GM23338 (cell line): ENCODE results near the gene TLCD5. TPM values are rescaled to one million over a fixed set of nuclear protein-coding genes. Genes with fewer than 3 reads are reported as not detected.

Source experiments
- ATAC-seq: fragments of 200-7000 bp; cut with Tn5 transposase; 3 replicates; pipeline ENCODE4 v1.9.1; 2020
- DNase-seq: peaks from one replicate; pipeline ENCODE4 v3.0.0-alpha.2; 2015; ENCODE audit warnings: low spot score
- H2AFZ ChIP-seq: fragments of 200-600 bp; sonication (generic); 2 replicates; pipeline ENCODE4 v1.8.0; 2016; ENCODE audit warnings: antibody characterized with exemption, mild to moderate bottlenecking, moderate library complexity
- H3F3A ChIP-seq: fragments of 200-600 bp; sonication (generic); replicated peaks from 2 replicates; pipeline ENCODE4 v1.8.0; 2017; ENCODE audit warnings: antibody characterized with exemption, mixed run types, low read depth
- H3K27ac ChIP-seq: fragments of 200-600 bp; sonication (generic); 2 replicates; pipeline ENCODE4 v1.6.1; 2016; ENCODE audit warnings: low read depth
- H3K27me3 ChIP-seq: fragments of 200-600 bp; sonication (generic); 2 replicates; pipeline ENCODE4 v1.8.0; 2016; ENCODE audit warnings: mild to moderate bottlenecking, mixed run types, moderate library complexity; ENCODE audit not compliant: insufficient read depth
- H3K36me3 ChIP-seq: fragments of 200-600 bp; sonication (generic); 2 replicates; pipeline ENCODE4 v1.8.0; 2016; ENCODE audit warnings: mild to moderate bottlenecking; ENCODE audit not compliant: insufficient read depth
- H3K4me1 ChIP-seq: fragments of 200-600 bp; sonication (generic); 2 replicates; pipeline ENCODE4 v1.8.0; 2016; ENCODE audit warnings: mild to moderate bottlenecking, moderate library complexity; ENCODE audit not compliant: insufficient read depth
- H3K4me2 ChIP-seq: fragments of 200-600 bp; sonication (generic); 2 replicates; pipeline ENCODE4 v1.7.1; 2017; ENCODE audit warnings: mixed run types
- H3K4me3 ChIP-seq: fragments of 200-600 bp; sonication (generic); 2 replicates; pipeline ENCODE4 v1.6.1; 2016; ENCODE audit warnings: mixed run types
- H3K79me2 ChIP-seq: fragments of 200-600 bp; sonication (generic); replicated peaks from 2 replicates; pipeline ENCODE4 v1.8.0; 2017; ENCODE audit warnings: mild to moderate bottlenecking; ENCODE audit not compliant: insufficient read depth
- H3K9me2 ChIP-seq: fragments of 200-600 bp; sonication (generic); 2 replicates; pipeline ENCODE4 v1.8.0; 2017; ENCODE audit not compliant: insufficient read depth
- H4K20me1 ChIP-seq: fragments of 200-600 bp; sonication (generic); replicated peaks from 2 replicates; pipeline ENCODE4 v1.8.0; 2017; ENCODE audit warnings: mild to moderate bottlenecking; ENCODE audit not compliant: insufficient read depth
- H3K27ac Mint-ChIP-seq: 2 replicates; pipeline ENCODE4 v1.8.0; 2020; ENCODE audit warnings: inconsistent platforms, mild to moderate bottlenecking, moderate library complexity, mixed read lengths
- H3K27me3 Mint-ChIP-seq: 3 replicates; pipeline ENCODE4 v1.8.0; 2022; ENCODE audit warnings: low read depth, mild to moderate bottlenecking, moderate library complexity, mixed read lengths, inconsistent platforms; ENCODE audit not compliant: insufficient read depth, poor library complexity
- H3K36me3 Mint-ChIP-seq: 3 replicates; pipeline ENCODE4 v1.8.0; 2021; ENCODE audit warnings: low read depth, mild to moderate bottlenecking, inconsistent platforms, moderate library complexity, mixed read lengths
- H3K4me1 Mint-ChIP-seq: 3 replicates; pipeline ENCODE4 v1.8.0; 2020; ENCODE audit warnings: mild to moderate bottlenecking, inconsistent platforms, mixed read lengths
- H3K4me3 Mint-ChIP-seq: 3 replicates; pipeline ENCODE4 v1.8.0; 2021; ENCODE audit warnings: moderate library complexity, mild to moderate bottlenecking, inconsistent platforms, mixed read lengths
- H3K9me3 Mint-ChIP-seq: 3 replicates; pipeline ENCODE4 v1.8.0; 2020; ENCODE audit warnings: moderate library complexity, mild to moderate bottlenecking, inconsistent platforms, mixed read lengths
- CREB1 ChIP-seq: fragments of 250-450 bp; sonication (Bioruptor Pico); IDR thresholded peaks from 2 replicates; pipeline ENCODE4 v1.5.0; 2020; ENCODE audit warnings: low read depth, mild to moderate bottlenecking, moderate library complexity
- EZH2 ChIP-seq: fragments of 200-600 bp; sonication (generic); IDR thresholded peaks from one replicate; pipeline ENCODE4 v1.8.0; 2017; ENCODE audit warnings: antibody characterized with exemption, mild to moderate bottlenecking, low read depth; ENCODE audit not compliant: unreplicated experiment
- EZH2phosphoT487 ChIP-seq: fragments of 200-600 bp; sonication (generic); IDR thresholded peaks from one replicate; pipeline ENCODE4 v1.8.1; 2018; ENCODE audit warnings: antibody characterized with exemption; ENCODE audit not compliant: unreplicated experiment
- JUNB ChIP-seq: IDR thresholded peaks from one replicate; pipeline ENCODE4 v1.6.1; 2016; ENCODE audit warnings: antibody characterized with exemption; ENCODE audit not compliant: unreplicated experiment
- NANOG ChIP-seq: IDR thresholded peaks from 2 replicates; pipeline ENCODE4 v1.6.1; 2016; ENCODE audit warnings: antibody characterized with exemption, borderline replicate concordance
- POLR2AphosphoS5 ChIP-seq: IDR thresholded peaks from 2 replicates; pipeline ENCODE4 v1.6.1; 2016; ENCODE audit warnings: antibody characterized with exemption, low read depth
- STAT1 ChIP-seq: IDR thresholded peaks from one replicate; pipeline ENCODE4 v1.6.1; 2016; ENCODE audit warnings: antibody characterized with exemption; ENCODE audit not compliant: unreplicated experiment
- ZNF114 ChIP-seq: fragments of 250-450 bp; sonication (Bioruptor Pico); IDR thresholded peaks from 2 replicates; pipeline ENCODE4 v1.5.0; 2020; ENCODE audit warnings: mild to moderate bottlenecking, moderate library complexity
- ZNF331 ChIP-seq: fragments of 250-450 bp; sonication (Bioruptor Pico); IDR thresholded peaks from 2 replicates; pipeline ENCODE4 v1.5.0; 2020; ENCODE audit warnings: low read depth, mild to moderate bottlenecking, moderate library complexity
- polyA plus RNA-seq: library from polyadenylated mRNA; unstranded; fragments of >200 nt; fragmentation: Nextera tagmentation; extraction: Ambion mirVana; gene quantifications from 2 replicates; pipeline ENCODE4 v1.2.1, GENCODE V29; 2016
- total RNA-seq: library from RNA; depleted of rRNA; stranded (reverse); fragments of >200 nt; shearing (Covaris generic); gene quantifications from 2 replicates; pipeline ENCODE4 v1.2.3, GENCODE V29; 2014
- TF ChIP-seq, protein P1 (sequence below): IDR thresholded peaks from one replicate; pipeline ENCODE4 v1.6.1; 2018; ENCODE audit warnings: antibody characterized with exemption; ENCODE audit not compliant: unreplicated experiment
- TF ChIP-seq, protein P2 (sequence below): IDR thresholded peaks from 2 replicates; pipeline ENCODE4 v1.6.1; 2016; ENCODE audit warnings: antibody characterized with exemption
- TF ChIP-seq, protein P3 (sequence below): fragments of 250-450 bp; sonication (Bioruptor Pico); IDR thresholded peaks from 2 replicates; pipeline ENCODE4 v1.5.0; 2020; ENCODE audit warnings: mild to moderate bottlenecking, moderate library complexity
- TF ChIP-seq, protein P4 (sequence below), 2 experiments: fragments of 200-600 bp in 1 of 2; sonication (generic) in 1 of 2; conservative IDR thresholded peaks; 2 replicates each; pipeline versions ENCODE4 v1.5.1 to v1.6.1; 2016 to 2017; ENCODE audit warnings: antibody characterized with exemption in 2 of 2, low read depth in 2 of 2, mild to moderate bottlenecking in 2 of 2, moderate library complexity in 1 of 2

The TLCD5 gene
- total and polyA plus RNA-seq, 2 experiments from 2014 or later = 5.2 to 10.0 TPM

DNA sequence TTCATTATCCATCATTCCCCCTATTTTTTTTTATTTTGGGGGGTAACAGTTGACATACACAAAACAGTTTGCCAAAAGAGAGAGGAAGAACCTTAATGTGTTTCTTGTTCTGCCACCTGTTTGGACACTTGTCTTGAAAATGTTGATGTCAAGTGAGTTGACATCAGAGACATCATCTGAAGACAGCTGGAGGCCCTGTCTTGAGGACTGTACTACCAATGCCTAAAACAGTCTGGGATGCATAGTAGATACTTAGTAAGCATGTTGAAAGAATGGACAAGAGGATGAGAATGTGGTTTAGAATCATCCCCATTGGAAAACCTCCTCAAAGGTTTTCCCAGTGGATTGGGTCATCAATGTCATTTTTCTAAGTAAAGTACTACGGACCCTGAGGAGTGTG lies 8.7 kb downstream of the TLCD5 start:
- H3K79me2 ChIP-seq = peaks cover 20% of the 10 kb centered on the region
- no peaks in the 10 kb centered on the region for H3K27me3 ChIP-seq
- H3K36me3 Mint-ChIP-seq = peaks cover 5% of the 10 kb centered on the region; the same call in 2 of the 3 replicates
- no peak overlapping the region for H2AFZ ChIP-seq
- no peaks in the 10 kb centered on the region for H3K36me3 ChIP-seq
- ATAC-seq (no peak), DNase-seq (no peak)
- no peak overlapping the region for H3K27ac ChIP-seq
- no peaks in the 10 kb centered on the region for H3F3A ChIP-seq
- H4K20me1 ChIP-seq = no peaks in the 10 kb centered on the region; the same call in 1 of the 2 replicates
- H3K9me3 Mint-ChIP-seq = no peaks in the 10 kb centered on the region
- no peak overlapping the region for H3K4me3 ChIP-seq
- H3K4me1 ChIP-seq = peaks cover 16% of the 10 kb centered on the region
- peaks cover 4% of the 10 kb centered on the region for H3K27me3 Mint-ChIP-seq
- H3K4me1 Mint-ChIP-seq = peaks cover 16% of the 10 kb centered on the region
- no peak overlapping the region for H3K27ac Mint-ChIP-seq
- H3K4me2 ChIP-seq = no peak overlapping the region
- H3K4me3 Mint-ChIP-seq = no peak overlapping the region
- TF ChIP-seq POLR2AphosphoS5 (no peak), STAT1 (no peak), ZNF331 (CRISPR knock-in tag) (no peak), JUNB (no peak), ZNF114 (CRISPR knock-in tag) (no peak), NANOG (no peak), EZH2 (no peak), CREB1 (CRISPR knock-in tag) (no peak), EZH2phosphoT487 (no peak)
- TF ChIP-seq, protein P1, sequence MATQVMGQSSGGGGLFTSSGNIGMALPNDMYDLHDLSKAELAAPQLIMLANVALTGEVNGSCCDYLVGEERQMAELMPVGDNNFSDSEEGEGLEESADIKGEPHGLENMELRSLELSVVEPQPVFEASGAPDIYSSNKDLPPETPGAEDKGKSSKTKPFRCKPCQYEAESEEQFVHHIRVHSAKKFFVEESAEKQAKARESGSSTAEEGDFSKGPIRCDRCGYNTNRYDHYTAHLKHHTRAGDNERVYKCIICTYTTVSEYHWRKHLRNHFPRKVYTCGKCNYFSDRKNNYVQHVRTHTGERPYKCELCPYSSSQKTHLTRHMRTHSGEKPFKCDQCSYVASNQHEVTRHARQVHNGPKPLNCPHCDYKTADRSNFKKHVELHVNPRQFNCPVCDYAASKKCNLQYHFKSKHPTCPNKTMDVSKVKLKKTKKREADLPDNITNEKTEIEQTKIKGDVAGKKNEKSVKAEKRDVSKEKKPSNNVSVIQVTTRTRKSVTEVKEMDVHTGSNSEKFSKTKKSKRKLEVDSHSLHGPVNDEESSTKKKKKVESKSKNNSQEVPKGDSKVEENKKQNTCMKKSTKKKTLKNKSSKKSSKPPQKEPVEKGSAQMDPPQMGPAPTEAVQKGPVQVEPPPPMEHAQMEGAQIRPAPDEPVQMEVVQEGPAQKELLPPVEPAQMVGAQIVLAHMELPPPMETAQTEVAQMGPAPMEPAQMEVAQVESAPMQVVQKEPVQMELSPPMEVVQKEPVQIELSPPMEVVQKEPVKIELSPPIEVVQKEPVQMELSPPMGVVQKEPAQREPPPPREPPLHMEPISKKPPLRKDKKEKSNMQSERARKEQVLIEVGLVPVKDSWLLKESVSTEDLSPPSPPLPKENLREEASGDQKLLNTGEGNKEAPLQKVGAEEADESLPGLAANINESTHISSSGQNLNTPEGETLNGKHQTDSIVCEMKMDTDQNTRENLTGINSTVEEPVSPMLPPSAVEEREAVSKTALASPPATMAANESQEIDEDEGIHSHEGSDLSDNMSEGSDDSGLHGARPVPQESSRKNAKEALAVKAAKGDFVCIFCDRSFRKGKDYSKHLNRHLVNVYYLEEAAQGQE = no peak
- TF ChIP-seq, protein P2, sequence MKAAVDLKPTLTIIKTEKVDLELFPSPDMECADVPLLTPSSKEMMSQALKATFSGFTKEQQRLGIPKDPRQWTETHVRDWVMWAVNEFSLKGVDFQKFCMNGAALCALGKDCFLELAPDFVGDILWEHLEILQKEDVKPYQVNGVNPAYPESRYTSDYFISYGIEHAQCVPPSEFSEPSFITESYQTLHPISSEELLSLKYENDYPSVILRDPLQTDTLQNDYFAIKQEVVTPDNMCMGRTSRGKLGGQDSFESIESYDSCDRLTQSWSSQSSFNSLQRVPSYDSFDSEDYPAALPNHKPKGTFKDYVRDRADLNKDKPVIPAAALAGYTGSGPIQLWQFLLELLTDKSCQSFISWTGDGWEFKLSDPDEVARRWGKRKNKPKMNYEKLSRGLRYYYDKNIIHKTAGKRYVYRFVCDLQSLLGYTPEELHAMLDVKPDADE = no peak
- TF ChIP-seq, protein P3, sequence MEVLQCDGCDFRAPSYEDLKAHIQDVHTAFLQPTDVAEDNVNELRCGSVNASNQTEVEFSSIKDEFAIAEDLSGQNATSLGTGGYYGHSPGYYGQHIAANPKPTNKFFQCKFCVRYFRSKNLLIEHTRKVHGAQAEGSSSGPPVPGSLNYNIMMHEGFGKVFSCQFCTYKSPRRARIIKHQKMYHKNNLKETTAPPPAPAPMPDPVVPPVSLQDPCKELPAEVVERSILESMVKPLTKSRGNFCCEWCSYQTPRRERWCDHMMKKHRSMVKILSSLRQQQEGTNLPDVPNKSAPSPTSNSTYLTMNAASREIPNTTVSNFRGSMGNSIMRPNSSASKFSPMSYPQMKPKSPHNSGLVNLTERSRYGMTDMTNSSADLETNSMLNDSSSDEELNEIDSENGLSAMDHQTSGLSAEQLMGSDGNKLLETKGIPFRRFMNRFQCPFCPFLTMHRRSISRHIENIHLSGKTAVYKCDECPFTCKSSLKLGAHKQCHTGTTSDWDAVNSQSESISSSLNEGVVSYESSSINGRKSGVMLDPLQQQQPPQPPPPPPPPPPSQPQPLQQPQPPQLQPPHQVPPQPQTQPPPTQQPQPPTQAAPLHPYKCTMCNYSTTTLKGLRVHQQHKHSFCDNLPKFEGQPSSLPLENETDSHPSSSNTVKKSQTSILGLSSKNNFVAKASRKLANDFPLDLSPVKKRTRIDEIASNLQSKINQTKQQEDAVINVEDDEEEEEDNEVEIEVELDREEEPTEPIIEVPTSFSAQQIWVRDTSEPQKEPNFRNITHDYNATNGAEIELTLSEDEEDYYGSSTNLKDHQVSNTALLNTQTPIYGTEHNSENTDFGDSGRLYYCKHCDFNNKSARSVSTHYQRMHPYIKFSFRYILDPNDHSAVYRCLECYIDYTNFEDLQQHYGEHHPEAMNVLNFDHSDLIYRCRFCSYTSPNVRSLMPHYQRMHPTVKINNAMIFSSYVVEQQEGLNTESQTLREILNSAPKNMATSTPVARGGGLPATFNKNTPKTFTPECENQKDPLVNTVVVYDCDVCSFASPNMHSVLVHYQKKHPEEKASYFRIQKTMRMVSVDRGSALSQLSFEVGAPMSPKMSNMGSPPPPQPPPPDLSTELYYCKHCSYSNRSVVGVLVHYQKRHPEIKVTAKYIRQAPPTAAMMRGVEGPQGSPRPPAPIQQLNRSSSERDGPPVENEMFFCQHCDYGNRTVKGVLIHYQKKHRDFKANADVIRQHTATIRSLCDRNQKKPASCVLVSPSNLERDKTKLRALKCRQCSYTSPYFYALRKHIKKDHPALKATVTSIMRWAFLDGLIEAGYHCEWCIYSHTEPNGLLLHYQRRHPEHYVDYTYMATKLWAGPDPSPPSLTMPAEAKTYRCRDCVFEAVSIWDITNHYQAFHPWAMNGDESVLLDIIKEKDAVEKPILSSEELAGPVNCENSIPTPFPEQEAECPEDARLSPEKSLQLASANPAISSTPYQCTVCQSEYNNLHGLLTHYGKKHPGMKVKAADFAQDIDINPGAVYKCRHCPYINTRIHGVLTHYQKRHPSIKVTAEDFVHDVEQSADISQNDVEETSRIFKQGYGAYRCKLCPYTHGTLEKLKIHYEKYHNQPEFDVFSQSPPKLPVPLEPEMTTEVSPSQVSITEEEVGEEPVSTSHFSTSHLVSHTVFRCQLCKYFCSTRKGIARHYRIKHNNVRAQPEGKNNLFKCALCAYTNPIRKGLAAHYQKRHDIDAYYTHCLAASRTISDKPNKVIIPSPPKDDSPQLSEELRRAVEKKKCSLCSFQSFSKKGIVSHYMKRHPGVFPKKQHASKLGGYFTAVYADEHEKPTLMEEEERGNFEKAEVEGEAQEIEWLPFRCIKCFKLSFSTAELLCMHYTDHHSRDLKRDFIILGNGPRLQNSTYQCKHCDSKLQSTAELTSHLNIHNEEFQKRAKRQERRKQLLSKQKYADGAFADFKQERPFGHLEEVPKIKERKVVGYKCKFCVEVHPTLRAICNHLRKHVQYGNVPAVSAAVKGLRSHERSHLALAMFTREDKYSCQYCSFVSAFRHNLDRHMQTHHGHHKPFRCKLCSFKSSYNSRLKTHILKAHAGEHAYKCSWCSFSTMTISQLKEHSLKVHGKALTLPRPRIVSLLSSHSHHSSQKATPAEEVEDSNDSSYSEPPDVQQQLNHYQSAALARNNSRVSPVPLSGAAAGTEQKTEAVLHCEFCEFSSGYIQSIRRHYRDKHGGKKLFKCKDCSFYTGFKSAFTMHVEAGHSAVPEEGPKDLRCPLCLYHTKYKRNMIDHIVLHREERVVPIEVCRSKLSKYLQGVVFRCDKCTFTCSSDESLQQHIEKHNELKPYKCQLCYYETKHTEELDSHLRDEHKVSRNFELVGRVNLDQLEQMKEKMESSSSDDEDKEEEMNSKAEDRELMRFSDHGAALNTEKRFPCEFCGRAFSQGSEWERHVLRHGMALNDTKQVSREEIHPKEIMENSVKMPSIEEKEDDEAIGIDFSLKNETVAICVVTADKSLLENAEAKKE (CRISPR knock-in tag) = no peak
- TF ChIP-seq, protein P4, sequence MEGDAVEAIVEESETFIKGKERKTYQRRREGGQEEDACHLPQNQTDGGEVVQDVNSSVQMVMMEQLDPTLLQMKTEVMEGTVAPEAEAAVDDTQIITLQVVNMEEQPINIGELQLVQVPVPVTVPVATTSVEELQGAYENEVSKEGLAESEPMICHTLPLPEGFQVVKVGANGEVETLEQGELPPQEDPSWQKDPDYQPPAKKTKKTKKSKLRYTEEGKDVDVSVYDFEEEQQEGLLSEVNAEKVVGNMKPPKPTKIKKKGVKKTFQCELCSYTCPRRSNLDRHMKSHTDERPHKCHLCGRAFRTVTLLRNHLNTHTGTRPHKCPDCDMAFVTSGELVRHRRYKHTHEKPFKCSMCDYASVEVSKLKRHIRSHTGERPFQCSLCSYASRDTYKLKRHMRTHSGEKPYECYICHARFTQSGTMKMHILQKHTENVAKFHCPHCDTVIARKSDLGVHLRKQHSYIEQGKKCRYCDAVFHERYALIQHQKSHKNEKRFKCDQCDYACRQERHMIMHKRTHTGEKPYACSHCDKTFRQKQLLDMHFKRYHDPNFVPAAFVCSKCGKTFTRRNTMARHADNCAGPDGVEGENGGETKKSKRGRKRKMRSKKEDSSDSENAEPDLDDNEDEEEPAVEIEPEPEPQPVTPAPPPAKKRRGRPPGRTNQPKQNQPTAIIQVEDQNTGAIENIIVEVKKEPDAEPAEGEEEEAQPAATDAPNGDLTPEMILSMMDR (conservative IDR thresholded peaks at IDR 0.05; ENCODE audit: low read depth in 2 of 2) = no peak
- H3K9me2 ChIP-seq = no peaks in the 10 kb centered on the region
